Activated gamma-delta T cell treated with Interleukin-2 at 50 U/mL for 16 hours (primary cell): ENCODE data around the gene PEG3.
"Not testable (repeated sequence)": the region's sequence is repeated elsewhere in the genome, so short reads cannot be mapped to it uniquely, and the experiment has no call there.

Source experiments
- DNase-seq: peaks from one replicate; pipeline ENCODE4 v3.0.0-alpha.2; 2020

Gene PEG3

DNA sequence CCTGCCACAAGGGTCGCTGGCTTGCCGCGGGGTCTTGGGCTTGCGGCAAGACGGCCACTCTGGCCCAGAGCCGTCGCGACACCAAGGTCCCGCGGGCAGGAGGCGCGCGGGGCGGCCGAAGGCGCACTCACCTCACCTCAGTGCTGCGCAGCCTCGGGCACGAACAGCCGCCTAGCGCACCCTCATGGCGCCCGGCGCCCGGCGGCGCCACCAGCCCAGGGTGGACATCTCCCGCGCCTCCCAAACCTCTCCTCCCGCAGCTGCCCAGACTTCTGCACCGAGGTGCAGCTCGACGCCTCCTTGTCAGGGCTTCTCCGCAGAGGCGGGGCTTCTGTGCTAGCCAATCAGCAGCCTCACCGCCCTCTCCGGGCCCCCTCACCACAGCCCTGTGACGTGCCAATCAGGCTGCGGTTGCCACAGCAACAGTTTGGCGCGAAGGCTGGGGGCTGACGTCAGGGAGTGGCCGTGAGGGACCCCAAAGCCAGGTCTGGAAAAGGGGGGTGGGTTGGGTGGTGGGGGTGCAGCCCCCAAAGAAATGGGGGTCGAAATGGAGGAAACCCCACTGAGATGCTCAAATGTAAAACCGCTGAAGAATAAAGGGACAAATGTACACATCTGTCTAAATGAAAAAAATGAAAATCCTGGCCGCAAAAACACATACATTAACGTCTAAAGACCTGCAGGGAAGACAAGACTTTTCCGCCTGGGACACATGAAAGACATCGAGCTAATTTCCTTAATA is at the start of gene PEG3, which contains the start of gene ZIM2:
Gene PEG3 (minus strand): TSS at position 276 of the 742 bp plus-strand sequence. CDS start 16,071 bp downstream, outside the sequence.
Gene ZIM2 (minus strand): TSS at position 276 of the 742 bp plus-strand sequence. CDS start 16,449 bp downstream, outside the sequence.
- DNase-seq: no peak

DNA sequence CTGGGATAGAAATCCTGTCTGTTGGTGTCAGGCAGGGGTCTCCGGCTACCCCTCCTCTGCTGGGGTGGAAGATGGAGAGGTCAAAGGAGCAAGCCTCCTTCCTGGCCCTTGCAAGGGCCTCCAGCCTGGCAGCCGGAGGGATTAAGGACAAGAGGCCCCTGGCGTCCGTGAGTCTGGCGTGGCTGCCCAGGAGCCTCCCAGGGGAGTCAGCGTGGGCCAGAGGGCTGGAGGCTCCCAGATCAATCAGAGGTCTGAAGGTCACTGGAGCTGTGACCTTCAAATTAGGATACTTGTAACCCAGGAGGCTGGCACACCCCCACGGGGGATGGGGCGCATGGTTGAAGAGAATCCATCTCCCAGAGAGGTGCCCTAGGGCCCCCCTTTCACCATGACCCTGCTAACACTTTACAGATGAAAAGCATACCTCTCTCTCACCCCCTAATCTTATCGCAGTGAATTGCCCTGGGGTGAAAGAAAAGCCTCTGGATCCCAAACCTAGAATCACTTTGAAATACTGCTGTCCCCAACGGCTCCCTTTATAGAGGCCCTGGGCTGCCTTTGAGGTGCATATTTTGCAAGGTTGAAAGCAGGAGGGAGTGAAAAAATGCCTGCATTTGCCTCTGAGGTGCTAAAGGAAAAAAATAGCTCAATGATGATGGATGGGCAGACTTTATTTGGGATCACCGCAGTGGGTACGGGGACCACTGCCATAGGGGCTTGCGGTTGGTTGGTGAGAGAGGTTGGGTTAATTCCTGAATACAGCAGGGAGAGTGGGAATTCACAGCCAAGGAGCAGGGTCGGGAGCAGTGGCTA is 44.9 kb upstream of the PEG3 start:
- no peak for DNase-seq

DNA sequence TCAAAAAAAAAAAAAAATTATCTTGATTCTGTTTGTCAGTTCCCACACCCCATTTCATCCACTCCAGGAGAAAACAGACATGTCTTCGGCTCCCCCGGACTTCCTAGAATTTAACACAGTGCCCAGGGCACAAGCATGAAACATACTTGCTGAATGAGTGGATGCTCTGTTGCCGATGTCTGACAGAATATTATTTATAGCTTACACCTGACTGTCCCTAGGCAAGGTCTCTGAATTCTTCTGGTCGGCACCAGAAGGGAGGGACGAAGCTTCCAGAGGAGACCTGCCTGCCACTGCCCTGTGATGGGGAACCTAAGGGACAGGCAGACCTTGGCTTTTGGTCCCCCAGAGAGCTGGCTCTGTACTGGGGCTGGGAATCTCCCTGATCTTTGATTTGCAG is 43.9 kb upstream of the PEG3 start:
- no peak for DNase-seq

DNA sequence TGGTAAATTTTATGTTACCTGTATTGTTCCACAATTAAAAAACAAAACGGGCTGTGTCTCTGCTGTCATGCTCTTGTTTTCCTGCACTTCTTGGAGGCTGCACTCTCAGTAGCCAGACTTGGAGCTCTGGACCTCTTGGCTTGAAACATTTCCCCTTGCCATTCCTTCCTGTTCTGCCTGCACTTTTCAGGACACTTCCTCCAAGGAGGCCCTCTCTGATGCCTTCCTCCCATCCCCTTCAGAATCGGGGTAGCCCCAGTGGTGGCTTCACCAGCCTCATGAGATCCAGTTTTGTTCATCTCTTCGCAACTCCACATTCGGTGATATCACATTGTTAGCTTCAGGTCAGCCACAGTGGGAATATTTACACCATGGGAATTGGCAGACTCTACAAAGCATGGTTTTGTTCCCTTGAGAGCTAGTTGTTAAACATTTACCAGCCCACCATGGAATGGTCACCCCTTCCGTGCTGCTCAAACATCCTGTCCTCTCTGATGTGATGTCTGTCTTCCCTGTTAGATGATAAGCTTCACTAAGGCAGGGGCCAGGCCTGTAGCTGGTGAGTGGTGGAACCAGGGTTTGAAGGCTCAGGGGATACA is 40.2 kb upstream of the PEG3 start:
- DNase-seq: no peak

DNA sequence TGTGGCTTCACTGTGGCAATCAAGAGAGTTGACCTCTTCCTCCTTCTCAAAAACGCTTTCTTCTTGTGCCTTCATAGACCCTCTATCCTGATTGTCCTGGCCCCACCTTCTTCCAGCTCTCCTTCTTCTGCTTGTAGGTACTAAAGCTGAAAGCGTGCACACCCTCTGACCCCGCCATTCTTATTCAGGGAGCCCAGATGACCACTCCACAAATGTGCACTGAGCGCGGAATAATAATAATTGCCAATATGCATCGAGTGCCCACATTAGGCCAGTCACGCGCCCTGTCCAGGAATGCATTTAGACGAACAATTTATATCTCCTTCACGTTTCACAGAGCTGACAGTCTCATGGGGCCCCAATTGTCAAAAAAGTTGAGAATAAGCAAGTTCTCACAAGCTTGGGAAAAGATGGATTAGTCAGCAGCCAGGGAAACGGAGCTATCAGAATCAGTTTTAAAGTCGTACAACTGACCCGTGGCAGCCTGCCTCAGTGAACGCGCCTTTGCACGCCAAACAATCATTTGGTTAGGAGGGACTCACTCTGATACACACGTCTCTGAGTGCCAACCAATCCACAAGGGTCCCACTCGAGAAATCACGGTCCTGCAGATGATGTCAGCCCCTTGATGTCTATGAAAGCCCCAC is 36.7 kb upstream of the PEG3 start:
- DNase-seq: no peak

DNA sequence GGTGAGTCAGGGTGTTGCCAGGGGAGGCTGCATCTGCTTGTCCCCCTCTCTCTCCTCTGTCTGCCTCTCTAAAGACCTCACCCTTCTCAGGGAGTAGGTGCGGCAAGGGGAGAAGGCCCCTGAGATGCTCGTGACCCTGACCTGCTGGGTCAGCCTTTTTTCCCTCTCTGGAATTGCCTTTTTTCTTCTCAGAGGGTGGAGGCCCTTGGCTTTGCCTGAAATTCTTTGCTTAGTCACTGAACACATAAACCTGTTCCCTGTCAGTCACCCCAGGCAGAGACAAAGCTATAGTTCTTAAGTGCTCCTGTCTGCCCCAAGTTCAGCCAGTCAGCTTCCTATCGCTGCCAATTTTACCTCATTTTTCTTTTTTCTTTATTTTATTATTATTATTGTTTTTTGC is 35.2 kb upstream of the PEG3 start:
- DNase-seq: no peak

DNA sequence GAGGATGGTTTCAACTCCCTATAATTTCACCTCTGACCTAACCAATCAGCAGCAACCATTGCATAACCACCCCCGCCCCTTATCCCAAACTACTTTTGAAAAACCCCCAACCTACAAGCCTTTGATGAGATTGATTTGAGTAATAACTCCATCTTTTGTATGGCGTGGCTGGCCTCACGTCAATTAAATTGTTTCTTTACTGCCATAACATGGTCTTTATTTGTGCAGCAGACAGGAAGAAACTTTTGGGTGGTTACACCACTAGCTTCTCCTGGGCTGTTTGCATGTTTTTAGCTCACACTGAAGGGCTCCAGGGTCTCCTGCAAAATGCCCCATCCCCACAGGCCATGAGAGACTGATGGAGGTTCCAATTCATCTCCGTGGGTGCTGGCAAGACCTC is 34.0 kb upstream of the PEG3 start:
- no peak for DNase-seq

DNA sequence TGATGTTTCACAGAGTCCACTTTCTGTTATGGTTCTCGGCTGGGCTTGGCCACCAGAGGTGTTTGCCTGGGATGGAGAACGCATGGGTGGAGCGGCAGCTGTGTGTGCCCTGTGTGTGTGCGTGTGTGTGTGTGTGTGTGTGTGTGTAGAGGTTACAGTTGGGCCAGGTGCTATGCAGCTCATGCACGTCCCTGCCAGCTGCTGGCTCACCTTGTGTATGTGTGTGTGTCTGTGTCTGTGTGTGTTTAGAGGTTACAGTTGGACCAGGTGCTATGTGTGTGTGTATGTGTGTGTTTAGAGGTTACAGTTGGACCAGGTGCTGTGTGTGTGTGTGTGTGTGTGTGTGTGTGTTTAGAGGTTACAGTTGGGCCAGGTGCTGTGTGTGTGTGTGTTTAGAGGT is 33.0 kb upstream of the PEG3 start:
- no peak for DNase-seq

DNA sequence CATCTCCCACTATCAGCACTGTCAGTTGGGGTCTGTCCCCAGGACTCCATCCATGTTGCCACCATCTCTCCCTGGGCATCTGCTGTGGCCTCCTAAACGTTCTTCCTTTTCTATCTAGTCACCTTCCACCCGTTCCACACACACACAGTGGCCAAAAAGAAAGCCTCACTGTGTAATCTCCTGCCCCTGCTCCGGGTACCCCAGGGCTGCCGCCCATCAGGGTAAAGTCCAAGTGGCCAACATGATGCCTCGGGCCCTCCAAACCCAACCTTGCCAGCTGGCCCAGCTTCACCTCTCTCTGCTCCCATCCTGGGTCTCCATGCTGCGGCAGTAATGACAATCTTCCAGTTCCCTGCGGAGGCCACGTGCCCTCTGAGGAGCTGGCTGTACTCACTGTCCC is 29.4 kb upstream of the PEG3 start:
- DNase-seq: no peak

DNA sequence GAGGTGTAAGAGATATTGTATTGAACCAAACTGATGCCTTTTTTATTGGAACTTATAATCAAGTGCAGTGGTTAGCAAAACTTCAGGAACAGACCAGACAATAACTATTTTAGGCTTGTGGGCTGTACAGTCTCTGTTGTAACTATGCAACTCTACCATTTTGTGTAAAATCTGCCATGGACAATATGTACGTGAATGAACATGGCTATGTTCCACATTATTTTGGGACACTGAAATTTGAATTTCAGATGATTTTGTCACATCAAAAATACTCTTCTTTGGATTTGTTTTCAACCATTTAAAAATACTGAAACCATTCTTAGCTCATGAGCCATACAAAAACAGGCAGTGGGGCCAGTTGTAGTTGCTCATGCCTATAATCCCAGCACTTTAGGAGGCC is 27.9 kb upstream of the PEG3 start:
- no peak for DNase-seq

DNA sequence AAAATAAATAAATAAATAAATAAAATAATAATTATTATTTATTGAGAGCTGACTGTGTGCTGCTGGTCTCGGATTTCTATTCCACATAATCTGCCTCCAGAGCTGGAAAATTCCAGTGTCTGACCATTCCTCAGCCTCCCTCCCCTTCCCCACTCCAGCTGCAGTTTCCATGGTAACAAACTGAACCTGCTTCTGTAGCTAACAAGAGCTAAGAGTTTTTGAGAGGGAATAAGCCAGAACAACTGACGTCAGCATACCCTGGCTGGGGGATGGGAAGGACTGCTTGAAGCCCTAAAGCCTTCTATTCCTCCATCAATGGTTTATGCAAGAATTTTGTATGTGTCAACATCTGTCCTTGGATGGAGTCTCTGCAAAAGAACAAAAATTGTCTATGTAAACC is 26.0 kb upstream of the PEG3 start:
- DNase-seq: no peak

DNA sequence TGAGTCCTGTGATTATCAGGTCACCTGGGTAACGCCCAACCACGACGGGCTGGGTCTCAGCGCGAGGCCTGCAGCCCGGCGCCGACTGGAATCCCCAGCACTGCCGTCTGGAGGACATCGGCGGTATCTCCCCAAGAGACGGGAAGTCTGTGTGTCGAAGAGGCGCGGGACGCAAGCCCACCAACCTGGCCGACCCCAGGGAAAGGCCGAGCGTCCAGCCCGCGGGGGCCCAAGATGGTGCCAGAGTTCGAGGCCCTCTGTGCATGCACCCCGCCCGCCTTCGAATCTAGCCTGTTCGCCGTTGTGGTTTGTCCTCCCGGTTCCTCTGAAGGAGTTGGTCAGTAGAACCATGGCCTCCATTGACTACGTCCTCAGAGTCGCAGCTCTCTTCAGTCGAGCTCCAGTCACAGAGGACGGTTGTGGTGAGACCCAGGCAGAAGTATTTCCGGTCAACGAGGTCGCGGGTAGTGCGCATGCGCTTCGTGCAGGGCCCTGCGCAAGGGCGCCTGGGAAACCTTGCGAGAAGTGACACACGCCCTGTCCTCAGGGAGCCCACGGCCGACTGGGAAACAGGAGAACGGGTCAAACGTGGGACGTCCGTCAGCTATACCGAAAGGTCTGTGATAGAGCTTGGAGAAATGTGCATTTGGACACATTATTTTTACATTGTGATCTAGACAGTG is 24.1 kb upstream of the PEG3 start:
- no peak for DNase-seq

DNA sequence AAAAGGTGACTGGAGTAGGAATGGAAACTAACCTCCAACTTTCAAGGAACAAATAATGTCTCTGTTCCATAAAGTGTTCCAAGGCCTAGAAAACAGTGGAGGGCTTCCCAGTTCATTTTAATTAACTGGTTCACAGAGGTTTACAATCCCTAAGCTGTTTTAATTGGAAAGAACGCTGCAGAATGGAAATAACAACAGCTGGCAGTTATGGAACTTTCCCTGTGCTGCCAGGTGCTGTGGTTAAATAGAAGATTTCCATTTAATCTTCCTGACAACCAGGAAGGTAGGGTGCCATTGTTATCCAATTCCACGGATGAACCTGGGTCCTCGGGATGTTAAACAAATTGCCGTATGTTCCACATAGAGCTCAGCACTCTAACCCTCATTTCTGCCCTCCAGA is 22.2 kb upstream of the PEG3 start:
- no peak for DNase-seq

DNA sequence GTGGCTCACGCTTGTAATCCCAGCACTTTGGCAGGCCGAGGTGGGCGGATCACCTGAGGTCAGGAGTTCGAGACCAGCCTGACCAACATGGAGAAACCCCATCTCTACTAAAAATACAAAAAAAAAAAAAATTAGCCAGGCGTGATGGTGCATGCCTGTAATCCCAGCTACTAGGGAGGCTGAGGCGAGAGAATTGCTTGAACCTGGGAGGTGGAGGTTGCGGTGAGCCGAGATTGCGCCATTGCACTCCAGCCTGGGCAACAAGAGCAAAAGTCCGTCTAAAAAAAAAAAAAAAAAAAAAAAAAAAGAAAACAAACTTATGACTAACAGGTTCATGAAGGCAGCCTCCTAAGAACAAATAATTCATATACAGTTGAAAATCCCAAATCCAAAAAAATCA is 19.9 kb upstream of the PEG3 start:
- DNase-seq: not testable (repeated sequence)

DNA sequence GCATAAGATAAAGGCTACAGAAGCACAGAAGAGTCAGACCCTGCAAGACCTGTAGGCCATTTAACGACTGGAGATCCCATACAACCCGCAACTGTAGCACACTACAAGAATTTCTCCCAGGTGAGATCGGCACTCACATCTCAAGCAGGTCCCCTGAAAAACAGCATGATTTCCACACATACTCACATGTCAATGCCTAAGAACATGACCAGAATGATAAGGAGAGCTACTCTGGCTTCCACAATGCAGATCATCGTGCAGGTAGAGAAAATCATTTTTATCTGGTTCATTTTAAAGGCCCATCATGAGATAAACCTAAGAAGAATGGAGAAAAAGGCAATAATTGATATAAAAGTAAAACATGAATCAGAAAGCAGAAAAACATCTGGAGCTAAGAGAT is 17.5 kb upstream of the PEG3 start:
- no peak for DNase-seq

DNA sequence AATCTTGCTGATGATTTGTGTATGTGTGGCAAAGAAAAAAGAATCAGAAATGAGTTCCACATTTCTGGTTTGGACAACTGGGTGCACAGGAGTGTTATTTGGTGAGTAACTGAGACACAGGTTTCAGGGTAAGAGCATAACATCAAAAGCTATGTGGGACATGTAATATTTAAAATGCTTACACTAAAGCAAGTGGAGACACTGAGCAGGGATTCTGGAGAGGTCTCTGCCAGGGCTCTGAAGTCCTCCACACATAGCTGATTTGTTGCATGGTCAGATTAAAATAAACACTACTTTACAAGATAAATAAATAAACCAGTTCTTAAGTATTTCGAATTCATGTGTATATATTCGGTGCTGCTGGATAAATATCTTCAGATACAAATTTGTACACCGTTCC is 16.3 kb upstream of the PEG3 start:
- DNase-seq: no peak

DNA sequence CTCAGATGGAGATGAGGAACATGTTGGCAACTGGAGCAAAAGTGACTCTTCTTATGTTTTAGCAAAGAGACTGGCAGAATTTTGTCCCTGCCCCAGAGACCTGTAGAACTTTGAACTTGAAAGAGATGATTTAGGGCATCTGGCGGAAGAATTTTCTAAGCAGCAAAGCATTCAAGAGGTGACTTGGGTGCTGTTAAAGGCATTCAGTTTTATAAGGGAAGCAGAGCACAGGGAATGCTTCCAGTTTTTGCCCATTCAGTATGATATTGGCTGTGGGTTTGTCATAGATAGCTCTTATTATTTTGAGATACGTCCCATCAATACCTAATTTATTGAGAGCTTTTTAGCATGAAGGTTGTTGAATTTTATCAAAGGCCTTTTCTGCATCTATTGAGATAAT is 11.8 kb upstream of the PEG3 start:
- not testable (repeated sequence) for DNase-seq

DNA sequence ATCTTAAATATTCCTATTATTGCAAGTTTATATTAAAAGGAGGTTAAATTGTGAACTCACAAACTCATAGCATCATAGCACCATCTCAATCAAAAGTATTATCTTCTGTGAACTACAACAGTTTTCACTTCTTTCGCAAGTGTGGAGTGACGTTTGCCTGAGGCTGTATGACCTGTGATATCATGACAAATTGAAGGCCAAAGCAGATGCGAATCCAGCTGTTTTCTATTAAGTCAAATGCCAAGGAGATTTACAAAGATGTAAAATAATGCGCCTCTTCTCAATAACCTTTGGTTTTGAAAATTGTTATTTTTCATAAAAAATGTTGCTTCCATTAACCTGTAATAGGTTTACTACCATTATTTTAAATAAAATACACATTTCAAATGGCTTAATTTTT is 7.6 kb upstream of the PEG3 start:
- DNase-seq: no peak

DNA sequence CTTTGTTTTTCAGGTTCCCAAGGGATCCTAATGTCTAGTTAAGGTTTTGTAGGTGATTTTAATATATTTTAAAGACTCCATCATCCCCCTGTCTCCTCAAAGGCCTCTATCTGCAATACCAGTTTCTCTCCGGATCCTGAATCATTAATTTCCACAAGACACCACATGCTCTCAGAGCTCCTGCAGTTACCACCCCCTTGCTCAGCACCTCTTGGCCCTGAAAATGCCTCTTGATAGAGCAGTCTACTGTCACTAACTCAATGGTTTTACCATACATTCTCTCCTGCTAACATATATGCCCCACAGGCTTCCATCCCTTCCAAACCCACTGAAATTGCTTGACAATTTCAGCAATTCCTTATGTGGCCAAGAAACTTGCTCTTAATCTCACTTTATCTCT is 1.9 kb upstream of the PEG3 start:
- no peak for DNase-seq

DNA sequence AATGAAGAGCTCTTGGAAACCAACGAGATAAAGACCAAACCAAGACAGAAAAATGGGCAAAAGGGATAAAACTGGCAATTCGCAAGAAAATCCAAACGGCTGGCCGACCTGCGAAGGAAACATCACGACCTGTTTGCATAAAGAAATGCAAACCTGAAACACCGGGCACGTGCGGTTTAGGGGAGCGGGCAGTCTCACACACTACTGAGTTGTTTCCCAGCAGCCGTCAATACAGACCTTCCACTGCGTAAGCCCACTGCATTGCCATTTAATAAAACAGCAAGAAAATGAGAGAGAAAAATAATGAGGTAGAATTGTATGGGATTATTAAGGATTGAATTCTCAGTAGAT is 642 bp upstream of the PEG3 start:
- DNase-seq: no peak

DNA sequence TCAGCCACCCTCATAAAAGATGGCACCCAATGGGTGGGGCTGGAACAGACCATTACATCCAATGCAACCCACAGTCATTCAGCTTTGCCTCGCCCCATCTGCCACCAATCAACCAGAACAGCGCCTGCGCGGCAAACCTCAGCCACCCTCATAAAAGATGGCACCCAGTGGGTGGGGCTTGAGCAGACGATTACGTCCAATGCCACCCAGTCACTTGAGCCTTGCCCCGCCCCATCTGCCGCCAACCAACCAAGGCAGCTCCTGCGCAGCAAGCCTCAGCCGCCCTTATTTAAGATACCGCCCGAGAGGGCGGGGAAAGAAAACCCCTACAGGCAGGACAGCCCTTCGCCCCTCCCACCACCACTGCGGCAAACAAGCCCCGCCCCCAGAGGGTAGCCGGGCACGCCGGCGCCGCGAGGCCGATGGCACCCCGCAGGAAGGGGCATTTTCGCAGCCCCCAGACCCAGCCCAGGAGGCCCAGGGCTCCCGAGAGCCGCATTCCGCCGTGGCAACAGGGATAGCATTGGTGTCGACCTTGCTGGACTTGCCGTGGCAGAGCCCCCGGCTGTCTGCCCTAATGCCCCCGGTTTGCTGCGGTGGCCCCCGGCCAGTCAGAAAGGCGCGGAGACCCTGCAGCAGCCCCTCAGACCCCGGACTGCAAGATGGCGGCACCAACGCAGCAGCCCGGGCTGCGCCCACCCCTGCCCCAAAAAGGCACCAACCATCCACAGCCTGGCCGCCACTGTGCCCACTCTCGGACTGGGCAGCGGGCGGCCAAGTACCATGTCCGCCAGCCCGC is 675 bp downstream of the PEG3 start:
- no peak for DNase-seq
